ENCODE results near the gene CEP131. TPM values are rescaled to one million over a fixed set of nuclear protein-coding genes. Genes with fewer than 3 reads are reported as not detected.
"Not testable (repeated sequence)": the region's sequence is repeated elsewhere in the genome, so short reads cannot be mapped to it uniquely, and the experiment has no call there.

Gene CEP131
- total RNA-seq, 1 donor from 2014 or later: 8.9 TPM

- no peak for ATAC-seq
- intact Hi-C loops (cut with DNase I): no loop called here
- DNase-seq (ENCODE audit: missing footprints): no peak
Observed at GRCh38 chr17:81164371-81165245, 58.2 kb downstream of the CEP131 start.

DNA sequence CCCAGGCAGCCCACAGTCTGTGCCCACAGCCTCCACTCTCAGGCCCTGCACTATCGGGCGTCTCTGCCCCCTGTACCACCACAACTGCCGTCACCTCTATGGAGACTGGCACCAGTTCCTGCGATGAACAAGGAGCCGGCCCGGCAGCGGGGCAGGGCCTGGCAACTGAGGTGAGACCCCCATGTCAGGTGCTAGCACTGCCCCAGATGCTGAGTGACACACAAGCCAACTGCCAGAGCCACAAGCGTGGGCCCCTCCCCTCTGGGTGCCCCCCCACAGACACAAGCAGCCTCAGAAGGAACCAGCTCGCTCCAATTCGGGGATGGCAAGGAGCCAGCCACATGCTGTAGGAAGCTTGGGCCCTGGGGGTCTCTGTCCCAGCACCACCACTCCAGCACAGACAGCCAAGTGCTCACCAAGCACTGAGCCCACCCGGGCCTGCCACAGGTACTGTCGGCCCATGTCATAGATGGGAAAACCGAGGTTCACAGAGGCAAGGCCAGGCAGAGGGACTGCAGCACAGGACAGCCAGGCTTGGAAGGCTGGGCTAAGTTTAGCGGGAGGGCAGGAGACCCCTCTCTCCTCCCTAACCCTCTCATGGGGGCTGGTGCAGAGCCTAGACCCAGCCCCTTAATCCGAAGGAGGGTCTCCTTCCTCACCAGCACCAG is 58.9 kb downstream of the CEP131 start:
- intact Hi-C loops (cut with DNase I): no loop called here
- DNase-seq (ENCODE audit: missing footprints) (peak; percentile 23), ATAC-seq (no peak)

DNA sequence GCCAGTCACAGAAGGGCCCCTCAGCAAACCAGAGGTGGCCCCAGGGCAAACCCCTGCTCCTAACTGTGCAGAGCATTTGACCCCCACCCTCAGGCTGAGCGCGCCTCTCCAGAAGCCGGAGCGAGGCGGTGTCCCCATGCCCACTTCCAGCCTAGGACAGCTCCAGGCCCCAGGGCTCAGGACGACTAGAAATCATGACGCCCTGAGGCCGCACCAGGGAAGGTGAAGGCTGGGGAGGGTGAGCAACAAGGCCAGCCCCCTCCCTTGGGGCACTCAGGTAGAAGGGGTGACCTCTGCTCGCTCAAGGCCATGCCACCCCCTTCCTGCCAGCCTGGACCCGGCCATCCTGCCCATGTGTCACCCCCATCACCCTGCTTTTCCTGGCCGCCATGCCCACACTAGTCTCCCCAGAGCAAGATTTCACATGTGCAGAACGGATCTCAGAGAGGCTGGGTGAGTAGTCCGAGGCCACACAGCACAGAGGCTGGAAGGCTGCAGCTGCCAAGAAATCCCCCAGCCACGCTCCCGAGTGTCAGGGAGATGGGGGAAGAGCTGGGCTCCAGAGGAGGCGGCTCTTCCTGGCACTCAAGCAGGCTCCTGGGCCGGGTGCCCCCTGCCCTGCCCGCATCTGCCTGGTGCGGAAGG is 59.6 kb downstream of the CEP131 start:
- DNase-seq (ENCODE audit: missing footprints): peak; percentile 67
- intact Hi-C loops (cut with DNase I): no loop called here
- ATAC-seq: no peak

DNA sequence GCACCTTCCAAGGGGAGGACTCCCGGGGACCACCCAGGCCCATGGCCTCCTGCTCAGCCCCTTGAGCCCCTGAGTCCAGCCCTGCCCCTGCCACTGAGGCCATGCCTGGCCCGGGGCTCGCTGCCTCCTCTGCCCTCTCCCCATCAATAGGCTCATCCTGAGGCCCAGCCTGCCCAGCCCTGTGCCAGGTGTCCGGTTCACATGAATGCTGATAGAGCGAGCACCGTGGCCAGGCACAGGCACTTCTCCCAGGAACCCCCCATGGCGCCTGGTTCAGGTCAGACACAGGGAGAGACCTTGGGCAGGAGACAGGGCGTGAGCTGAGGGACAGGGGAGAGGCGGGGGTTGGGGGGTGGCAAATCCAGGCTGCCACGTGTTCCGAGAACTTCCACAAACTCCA is 60.3 kb downstream of the CEP131 start:
- ATAC-seq (no peak), DNase-seq (ENCODE audit: missing footprints) (peak; percentile 30)
- intact Hi-C loops (cut with DNase I): no loop called here

- intact Hi-C loops (cut with DNase I): no loop called here
- DNase-seq (ENCODE audit: missing footprints) (peak; percentile 54), ATAC-seq (no peak)
Observed at GRCh38 chr17:81161972-81162371, 60.8 kb downstream of the CEP131 start.

- DNase-seq (ENCODE audit: missing footprints): peak; percentile 37
- no peak for ATAC-seq
- intact Hi-C loops (cut with DNase I): no loop called here
Observed at GRCh38 chr17:81161536-81161935, 61.2 kb downstream of the CEP131 start.

DNA sequence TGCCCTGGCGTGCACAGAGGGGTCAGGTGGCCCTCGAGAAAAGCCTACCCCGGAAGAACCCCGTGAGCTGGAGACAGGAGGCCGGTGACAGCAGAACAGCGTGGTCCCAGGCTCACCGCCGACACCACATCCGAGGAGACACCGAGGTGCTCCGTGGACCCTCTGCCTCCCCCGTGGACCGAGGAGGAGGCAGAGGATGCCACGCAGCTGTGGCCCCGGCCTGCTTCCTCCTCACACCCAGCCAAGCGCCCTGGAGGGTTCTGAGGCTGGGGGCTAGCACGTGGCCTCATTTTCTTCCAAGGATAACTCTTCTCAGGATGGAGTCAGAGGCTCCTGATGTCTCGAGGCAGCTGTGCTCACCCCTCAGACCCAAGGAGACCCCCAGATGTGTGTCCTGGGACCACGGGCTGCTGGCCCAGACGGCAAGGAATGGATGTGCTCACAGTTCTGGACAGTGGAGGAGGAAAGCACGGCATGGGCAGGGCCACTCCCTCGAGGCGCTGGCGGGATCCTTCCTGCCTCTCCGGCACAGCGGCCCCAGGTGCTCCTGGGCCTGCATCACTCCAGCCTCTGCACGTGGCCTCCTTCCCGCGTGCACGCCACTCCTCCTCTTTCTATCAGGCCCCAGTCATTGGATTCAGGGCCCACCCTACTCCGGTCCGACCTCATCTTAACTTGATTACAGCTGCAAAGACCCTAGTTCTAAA is 61.9 kb downstream of the CEP131 start:
- no peak for ATAC-seq
- peak; percentile 72 for DNase-seq (ENCODE audit: missing footprints)
- intact Hi-C loops (cut with DNase I): no loop called here

- intact Hi-C loops (cut with DNase I): no loop called here
- ATAC-seq (no peak), DNase-seq (ENCODE audit: missing footprints) (peak; percentile 91)
Observed at GRCh38 chr17:81160306-81160705, 62.5 kb downstream of the CEP131 start.

DNA sequence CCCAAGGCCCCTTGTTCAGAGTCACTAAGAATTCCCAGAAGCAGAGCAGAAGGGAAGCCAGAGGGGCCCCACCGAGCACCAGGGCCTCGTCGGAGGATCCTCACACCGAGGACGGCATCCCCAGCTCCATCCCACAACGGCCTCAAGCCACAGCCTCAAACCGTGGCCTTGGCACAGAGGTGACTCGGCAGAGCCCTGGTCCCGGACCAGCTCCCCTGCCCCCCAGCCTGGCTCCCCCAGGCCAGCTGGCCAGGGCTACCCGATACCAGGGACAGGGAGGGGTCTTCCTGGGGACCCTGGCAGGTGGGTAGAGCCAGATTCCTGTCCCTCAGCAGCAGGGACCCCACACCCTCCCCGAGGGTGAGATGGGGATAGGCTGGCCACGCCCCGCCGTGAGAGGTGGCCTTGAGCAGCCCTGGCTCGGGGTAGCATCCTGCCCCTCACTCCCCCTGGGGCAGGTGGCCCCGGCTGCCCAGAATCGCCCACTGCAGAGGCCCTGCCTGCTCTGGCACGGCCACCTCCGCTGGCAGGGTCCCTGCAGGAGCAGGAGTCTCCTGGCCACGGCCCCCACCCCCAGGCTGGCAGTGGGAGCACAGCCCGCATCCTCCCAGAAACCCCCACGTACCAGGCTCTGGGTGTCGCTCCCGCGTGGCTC is 63.0 kb downstream of the CEP131 start:
- ATAC-seq: no peak
- intact Hi-C loops (cut with DNase I): no loop called here
- peak; percentile 46 for DNase-seq (ENCODE audit: missing footprints)

GRCh38 chr17:81158688-81159590 is 63.8 kb downstream of the CEP131 start:
- intact Hi-C loops (cut with DNase I): no loop called here

GRCh38 chr17:81157848-81158687 is 64.7 kb downstream of the CEP131 start:
- no peak for ATAC-seq
- intact Hi-C loops (cut with DNase I): no loop called here
- DNase-seq (ENCODE audit: missing footprints): peak; percentile 57

More at GRCh38 chr17:81158688-81159590, 63.8 kb downstream of the CEP131 start:
- ATAC-seq: no peak
- DNase-seq (ENCODE audit: missing footprints): peak; percentile 60

- intact Hi-C loops (cut with DNase I): no loop called here
- ATAC-seq: no peak
- DNase-seq (ENCODE audit: missing footprints): peak; percentile 63
Observed at GRCh38 chr17:81156866-81157805, 65.6 kb downstream of the CEP131 start.

GRCh38 chr17:81154961-81155360 is 67.8 kb downstream of the CEP131 start:
- ATAC-seq (no peak), DNase-seq (ENCODE audit: missing footprints) (peak; percentile 78)
- intact Hi-C loops (cut with DNase I): no loop called here

- intact Hi-C loops (cut with DNase I); ATAC-seq: not testable (repeated sequence)
- peak; percentile 45 for DNase-seq (ENCODE audit: missing footprints)
Observed at GRCh38 chr17:81154016-81154415, 68.7 kb downstream of the CEP131 start.

GRCh38 chr17:81153340-81153803 is 69.4 kb downstream of the CEP131 start:
- DNase-seq (ENCODE audit: missing footprints) (peak; percentile 48), ATAC-seq (no peak)
- intact Hi-C loops (cut with DNase I): no loop called here
